A549 (cell line): ENCODE data around the gene CSNK2A1. TPM values are rescaled to one million over a fixed set of nuclear protein-coding genes. Genes with fewer than 3 reads are reported as not detected.

ENCODE experiments used
- ATAC-seq, 2 experiments: fragments of 200-7000 bp in 1 of 2; fragments of >200 bp in 1 of 2; cut with Nextera tagmentation in 1 of 2; cut with Tn5 transposase in 1 of 2; 3 replicates each; pipeline versions ENCODE4 v1.8.0 to v1.9.1; 2018 to 2020; ENCODE audit warnings: mild to moderate bottlenecking in 1 of 2, moderate library complexity in 1 of 2
- CTCF ChIA-PET: fragments of 300-600 bp; sonication (Branson Sonifier 250); formaldehyde crosslinking; extraction: SDS; loops from one replicate; lab custom pipeline; 2021; ENCODE audit warnings: antibody characterized with exemption, inconsistent platforms; lab: Yijun Ruan, JAX
- POLR2A ChIA-PET: fragments of 350-600 bp; formaldehyde crosslinking; extraction: SDS; loops from one replicate; lab custom pipeline; 2021; ENCODE audit warnings: antibody characterized with exemption, inconsistent platforms; lab: Yijun Ruan, JAX
- DNase-seq, 2 experiments: peaks; one replicate each; pipeline versions ENCODE4 v3.0.0 to v3.0.0-alpha.2; 2011 to 2016; ENCODE audit warnings: low read depth in 1 of 2, low spot score in 1 of 2
- FAIRE-seq: peaks from 2 replicates; lab custom pipeline; 2011; peaks lifted over from hg19 to GRCh38; lab: Jason Lieb, UNC
- H3K27ac ChIP-seq, 2 experiments: fragments of >200 bp; sonication (Bioruptor Twin); formaldehyde crosslinking; 3 replicates each; pipeline ENCODE4 v1.5.1; 2016 to 2017
- H3K4me1 ChIP-seq: fragments of >200 bp; sonication (Bioruptor Twin); formaldehyde crosslinking; 3 replicates; pipeline ENCODE4 v1.6.1; 2016
- H3K4me2 ChIP-seq: fragments of >200 bp; sonication (Bioruptor Twin); formaldehyde crosslinking; 3 replicates; pipeline ENCODE4 v1.6.1; 2016
- H3K4me3 ChIP-seq: fragments of >200 bp; sonication (Bioruptor Twin); formaldehyde crosslinking; 3 replicates; pipeline ENCODE4 v1.5.1; 2016
- H3K9me3 ChIP-seq: fragments of >200 bp; sonication (Bioruptor Twin); formaldehyde crosslinking; 3 replicates; pipeline ENCODE4 v1.6.1; 2016
- BHLHE40 ChIP-seq: IDR thresholded peaks from 2 replicates; pipeline ENCODE4 v1.6.1; 2012; ENCODE audit warnings: low read depth, low read length, inconsistent platforms
- CBX8 ChIP-seq: fragments of 200-600 bp; sonication (generic); IDR thresholded peaks from 2 replicates; pipeline ENCODE4 v1.6.1; 2016
- CEBPB ChIP-seq, 2 experiments: fragments of >200 bp in 1 of 2; sonication (Bioruptor Twin) in 1 of 2; formaldehyde crosslinking in 1 of 2; IDR thresholded peaks; 2 replicates each; pipeline ENCODE4 v1.6.1; 2012 to 2016
- CHD2 ChIP-seq: fragments of 150-350 bp; IDR thresholded peaks from 2 replicates; pipeline ENCODE4 v1.6.1; 2014; ENCODE audit warnings: low read length; ENCODE audit not compliant: partially characterized antibody
- CHD4 ChIP-seq: fragments of 200-600 bp; sonication (generic); IDR thresholded peaks from 2 replicates; pipeline ENCODE4 v1.6.1; 2016; ENCODE audit warnings: antibody characterized with exemption, mild to moderate bottlenecking, borderline replicate concordance
- EHF ChIP-seq: fragments of 250-450 bp; sonication (Bioruptor Pico); IDR thresholded peaks from 2 replicates; pipeline ENCODE4 v1.5.0; 2020; ENCODE audit warnings: mild to moderate bottlenecking
- EHMT2 ChIP-seq: fragments of 200-600 bp; sonication (generic); IDR thresholded peaks from 2 replicates; pipeline ENCODE4 v1.6.1; 2016; ENCODE audit warnings: antibody characterized with exemption, low read depth, mild to moderate bottlenecking, moderate library complexity
- ESRRA ChIP-seq: fragments of 150-350 bp; IDR thresholded peaks from 2 replicates; pipeline ENCODE4 v1.6.1; 2014; ENCODE audit warnings: mild to moderate bottlenecking, low read length, borderline replicate concordance
- FOSB ChIP-seq: fragments of 250-450 bp; sonication (Bioruptor Pico); IDR thresholded peaks from 2 replicates; pipeline ENCODE4 v1.5.0; 2020; ENCODE audit warnings: mild to moderate bottlenecking, moderate library complexity
- FOSL2 ChIP-seq, 2 experiments: fragments of 450-650 bp in 1 of 2; fragments of >200 bp in 1 of 2; sonication (Bioruptor Twin) in 1 of 2; formaldehyde crosslinking; IDR thresholded peaks; 2 replicates each; pipeline versions ENCODE4 v1.5.0 to v1.6.1; 2016 to 2020; ENCODE audit warnings: mild to moderate bottlenecking in 1 of 2, moderate library complexity in 1 of 2
- FOXS1 ChIP-seq: fragments of 250-450 bp; sonication (Bioruptor Pico); IDR thresholded peaks from 2 replicates; pipeline ENCODE4 v1.5.0; 2020; ENCODE audit warnings: mild to moderate bottlenecking, moderate library complexity
- GATA3 ChIP-seq: IDR thresholded peaks from 2 replicates; pipeline ENCODE4 v1.6.1; 2012; ENCODE audit warnings: borderline replicate concordance
- HDAC2 ChIP-seq: fragments of 200-600 bp; sonication (generic); IDR thresholded peaks from 2 replicates; pipeline ENCODE4 v1.6.1; 2016
- HOXA7 ChIP-seq: fragments of 250-450 bp; sonication (Bioruptor Pico); IDR thresholded peaks from 2 replicates; pipeline ENCODE4 v1.5.0; 2020; ENCODE audit warnings: mild to moderate bottlenecking, moderate library complexity
- HOXB13 ChIP-seq: fragments of 250-450 bp; sonication (Bioruptor Pico); IDR thresholded peaks from 2 replicates; pipeline ENCODE4 v1.5.0; 2020; ENCODE audit warnings: low read depth, mild to moderate bottlenecking, moderate library complexity
- HOXB5 ChIP-seq: fragments of 250-450 bp; sonication (Bioruptor Pico); IDR thresholded peaks from 2 replicates; pipeline ENCODE4 v1.5.0; 2020; ENCODE audit warnings: mild to moderate bottlenecking, moderate library complexity
- JUN ChIP-seq, 2 experiments: fragments of >200 bp; sonication (Bioruptor Twin); formaldehyde crosslinking; IDR thresholded peaks; 2 replicates in 1 of 2; 3 replicates in 1 of 2; pipeline ENCODE4 v1.6.1; 2016 to 2017
- KDM1A ChIP-seq: fragments of 200-600 bp; sonication (generic); IDR thresholded peaks from 2 replicates; pipeline ENCODE4 v1.6.1; 2016; ENCODE audit warnings: low read depth, mild to moderate bottlenecking
- KDM5A ChIP-seq: fragments of 200-600 bp; sonication (generic); IDR thresholded peaks from 2 replicates; pipeline ENCODE4 v1.6.1; 2016; ENCODE audit warnings: antibody characterized with exemption, mild to moderate bottlenecking
- MAFK ChIP-seq: fragments of 450-650 bp; IDR thresholded peaks from 2 replicates; pipeline ENCODE4 v1.6.1; 2014; ENCODE audit not compliant: partially characterized antibody
- MAZ ChIP-seq: fragments of 150-350 bp; IDR thresholded peaks from 2 replicates; pipeline ENCODE4 v1.6.1; 2014; ENCODE audit warnings: antibody characterized with exemption, low read depth, low read length, borderline replicate concordance
- NFE2L2 ChIP-seq: fragments of 150-350 bp; conservative IDR thresholded peaks from 2 replicates; pipeline ENCODE4 v1.6.1; 2014; ENCODE audit warnings: low read length
- NPAS2 ChIP-seq: fragments of 250-450 bp; sonication (Bioruptor Pico); IDR thresholded peaks from 2 replicates; pipeline ENCODE4 v1.8.0; 2022; ENCODE audit warnings: mild to moderate bottlenecking, moderate library complexity, borderline replicate concordance
- POLR2A ChIP-seq: IDR thresholded peaks from 2 replicates; pipeline ENCODE4 v1.6.1; 2012; ENCODE audit warnings: mild to moderate bottlenecking, low read length
- RCOR1 ChIP-seq: fragments of 150-350 bp; IDR thresholded peaks from 2 replicates; pipeline ENCODE4 v1.6.1; 2014; ENCODE audit warnings: antibody characterized with exemption, low read length, low read depth
- RNF2 ChIP-seq: fragments of 200-600 bp; sonication (generic); IDR thresholded peaks from 2 replicates; pipeline ENCODE4 v1.6.1; 2016; ENCODE audit warnings: low read depth, mild to moderate bottlenecking, antibody characterized with exemption, moderate library complexity, borderline replicate concordance
- SMC3 ChIP-seq: fragments of >200 bp; sonication (Bioruptor Twin); formaldehyde crosslinking; IDR thresholded peaks from 3 replicates; pipeline ENCODE4 v1.6.1; 2018; ENCODE audit warnings: inconsistent platforms
- TFCP2L1 ChIP-seq: fragments of 250-450 bp; sonication (Bioruptor Pico); IDR thresholded peaks from 2 replicates; pipeline ENCODE4 v1.5.0; 2021; ENCODE audit warnings: mild to moderate bottlenecking
- TP53 ChIP-seq: fragments of 250-450 bp; sonication (Bioruptor Pico); IDR thresholded peaks from 2 replicates; pipeline ENCODE4 v1.5.0; 2021; ENCODE audit warnings: mild to moderate bottlenecking, moderate library complexity
- ZC3H11A ChIP-seq: fragments of 450-650 bp; IDR thresholded peaks from 2 replicates; pipeline ENCODE4 v1.6.1; 2014; ENCODE audit warnings: antibody characterized with exemption, mild to moderate bottlenecking
- ZFP36 ChIP-seq: fragments of 450-650 bp; IDR thresholded peaks from 2 replicates; pipeline ENCODE4 v1.6.1; 2014; ENCODE audit warnings: borderline replicate concordance; ENCODE audit not compliant: partially characterized antibody
- ZNF302 ChIP-seq: fragments of 250-450 bp; sonication (Bioruptor Pico); IDR thresholded peaks from 2 replicates; pipeline ENCODE4 v1.9.0; 2021; ENCODE audit warnings: inconsistent platforms, mild to moderate bottlenecking, moderate library complexity
- WGBS: methylation state at CpG from one replicate; pipeline ENCODE4 v1.1.6; 2017; ENCODE audit errors: missing lambda C conversion rate; 5-methylcytosine and 5-hydroxymethylcytosine counted together
- polyA minus RNA-seq: library from RNA; depleted of rRNA, polyadenylated mRNA; stranded (reverse); fragments of >200 nt; gene quantifications from 2 replicates; pipeline ENCODE4 v1.2.3, GENCODE V29; 2011; rRNA and poly(A)+ RNA removed
- polyA plus RNA-seq, 4 experiments: library from polyadenylated mRNA; depleted of rRNA in 3 of 4; stranded (reverse); fragments of >200 nt; fragmentation: RNase III in 1 of 4; extraction: RNeasy Plus Mini Kit Qiagen cat#74134 plus additional on column Dnase treatment in 1 of 4; gene quantifications; 2 replicates in 3 of 4; 3 replicates in 1 of 4; pipeline ENCODE4 v1.2.3, GENCODE V29; 2011 to 2017
- TF ChIP-seq, protein P1 (sequence below): IDR thresholded peaks from 2 replicates; pipeline ENCODE4 v1.6.1; 2012
- TF ChIP-seq, protein P2 (sequence below): fragments of 250-450 bp; sonication (Bioruptor Pico); IDR thresholded peaks from 2 replicates; pipeline ENCODE4 v1.5.0; 2020; ENCODE audit warnings: low read depth, mild to moderate bottlenecking, moderate library complexity
- TF ChIP-seq, protein P3 (sequence below): fragments of 200-600 bp; sonication (generic); IDR thresholded peaks from 2 replicates; pipeline ENCODE4 v1.6.1; 2016; ENCODE audit warnings: antibody characterized with exemption, mild to moderate bottlenecking, moderate library complexity
- TF ChIP-seq, protein P4 (sequence below): fragments of 150-350 bp; IDR thresholded peaks from 2 replicates; pipeline ENCODE4 v1.6.1; 2014; ENCODE audit warnings: low read depth, mild to moderate bottlenecking, low read length

CSNK2A1 gene
- 231 and 306 TPM in 2 replicates for polyA plus RNA-seq (2011; rRNA removed)
- polyA plus RNA-seq (2012; cell fraction: cytosol; rRNA removed) = 98.3 and 99.8 TPM in 2 replicates
- 97.3 and 104 TPM in 2 replicates for polyA plus RNA-seq (2012; cell fraction: nucleus; rRNA removed)
- polyA plus RNA-seq (2017; fragmentation: RNase III; extraction: RNeasy Plus Mini Kit Qiagen cat#74134 plus additional on column Dnase treatment) = 155 to 157 TPM (median 156 TPM) in 3 replicates
- polyA minus RNA-seq = 263 and 303 TPM in 2 replicates

DNA sequence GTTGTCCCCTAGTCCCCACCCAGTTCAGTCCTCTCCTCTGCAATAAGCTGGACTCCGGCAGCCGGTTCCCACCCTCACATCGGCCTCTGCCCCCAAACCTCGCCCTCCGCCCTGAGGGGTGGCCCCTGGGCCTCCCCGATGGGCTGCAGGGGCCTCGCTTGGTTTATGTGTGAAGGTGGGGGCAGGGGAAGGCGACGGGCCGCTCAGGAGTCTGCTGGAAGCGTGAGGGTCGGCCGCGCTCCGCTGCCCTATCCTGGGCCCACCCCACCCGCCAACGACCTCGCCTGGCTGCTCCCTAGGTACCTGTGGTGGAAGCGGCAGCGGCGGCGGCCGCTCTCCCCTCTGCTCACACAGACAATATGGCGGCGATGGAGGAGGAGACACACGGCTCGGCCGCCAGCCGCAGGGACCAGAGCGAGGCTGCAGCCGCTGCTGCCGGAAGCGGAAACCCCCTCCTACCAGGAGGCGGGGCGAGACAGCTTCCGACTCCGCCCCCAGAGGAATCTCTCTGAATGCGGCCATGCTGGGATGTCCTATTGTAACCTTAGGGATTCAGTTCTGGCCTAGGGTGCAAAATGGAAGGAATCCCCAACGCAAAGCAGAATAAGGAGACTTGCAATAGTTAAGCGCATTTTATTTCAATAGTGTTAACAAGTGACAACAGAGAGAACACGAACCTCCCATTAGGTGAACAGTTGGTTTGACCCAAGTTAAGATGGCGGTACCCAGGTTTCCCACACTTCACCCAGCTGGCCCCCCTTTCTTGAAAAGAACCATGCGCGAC, at the start of gene CSNK2A1:
Gene CSNK2A1, minus strand, starts transcription at position 422 of the 784 bp plus-strand sequence. CDS start 35,239 bp downstream, outside the sequence.
- Histone ChIP-seq H3K4me3 (peak within 1 kb of the TSS; percentile 62), H3K4me2 (peak within 1 kb of the TSS; percentile 78), H3K9me3 (peaks cover 41% of the 10 kb centered on the region), H3K4me1 (peaks cover 9% of the 10 kb centered on the region; the same call in 2 of the 3 replicates), H3K27ac (peak within 1 kb of the TSS; percentile 90 to 99)
- 1% methylated on average over 32 of the region's 44 CpGs for WGBS
- FAIRE-seq (peak; percentile 96), DNase-seq (peak; percentile 97 to 98), ATAC-seq (peak; percentile 99)
- CTCF ChIA-PET = interaction anchor here (0.7 to 13.2 kb wide), 9 partner anchors 12 to 195 kb away, joined by 3 to 85 read pairs (median 5); no protein-coding TSS in a partner anchor
- POLR2A ChIA-PET = interaction anchor here (0.6 to 2.3 kb wide), 14 partner anchors 9 to 275 kb away, joined by 3 to 19 read pairs (median 4); partner anchors contain the start of genes NRSN2 and TBC1D20
- TF ChIP-seq EHMT2 = no peak
- no peak for TF ChIP-seq CEBPB (IDR thresholded peaks at IDR 0.05)
- TF ChIP-seq HDAC2 = no peak
- no peak for TF ChIP-seq MAFK
- no peak for TF ChIP-seq ESRRA
- TF ChIP-seq HOXB5 (CRISPR knock-in tag) = no peak
- peak; percentile 75; the same call in 1 of the 2 replicates for TF ChIP-seq HOXB13 (CRISPR knock-in tag)
- TF ChIP-seq SMC3 = no peak
- TF ChIP-seq RNF2 = no peak
- no peak for TF ChIP-seq CBX8
- 0 out of 2 replicates have a peak, but pooled peaks have one; percentile 69 for TF ChIP-seq TFCP2L1 (CRISPR knock-in tag)
- TF ChIP-seq KDM1A = no peak
- peak; percentile 61; the same call in 1 of the 2 replicates for TF ChIP-seq TP53 (CRISPR knock-in tag)
- TF ChIP-seq, protein P1, sequence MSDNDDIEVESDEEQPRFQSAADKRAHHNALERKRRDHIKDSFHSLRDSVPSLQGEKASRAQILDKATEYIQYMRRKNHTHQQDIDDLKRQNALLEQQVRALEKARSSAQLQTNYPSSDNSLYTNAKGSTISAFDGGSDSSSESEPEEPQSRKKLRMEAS = peak; percentile 94
- TF ChIP-seq FOSL2 (IDR thresholded peaks at IDR 0.05) = no peak
- no peak for TF ChIP-seq FOSL2 (CRISPR knock-in tag; IDR thresholded peaks at IDR 0.05)
- no peak for TF ChIP-seq FOXS1 (CRISPR knock-in tag)
- TF ChIP-seq, protein P2, sequence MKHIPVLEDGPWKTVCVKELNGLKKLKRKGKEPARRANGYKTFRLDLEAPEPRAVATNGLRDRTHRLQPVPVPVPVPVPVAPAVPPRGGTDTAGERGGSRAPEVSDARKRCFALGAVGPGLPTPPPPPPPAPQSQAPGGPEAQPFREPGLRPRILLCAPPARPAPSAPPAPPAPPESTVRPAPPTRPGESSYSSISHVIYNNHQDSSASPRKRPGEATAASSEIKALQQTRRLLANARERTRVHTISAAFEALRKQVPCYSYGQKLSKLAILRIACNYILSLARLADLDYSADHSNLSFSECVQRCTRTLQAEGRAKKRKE (CRISPR knock-in tag) = no peak
- no peak for TF ChIP-seq CHD2
- TF ChIP-seq NPAS2 (CRISPR knock-in tag) = no peak
- TF ChIP-seq NFE2L2 = no peak
- TF ChIP-seq, protein P3, sequence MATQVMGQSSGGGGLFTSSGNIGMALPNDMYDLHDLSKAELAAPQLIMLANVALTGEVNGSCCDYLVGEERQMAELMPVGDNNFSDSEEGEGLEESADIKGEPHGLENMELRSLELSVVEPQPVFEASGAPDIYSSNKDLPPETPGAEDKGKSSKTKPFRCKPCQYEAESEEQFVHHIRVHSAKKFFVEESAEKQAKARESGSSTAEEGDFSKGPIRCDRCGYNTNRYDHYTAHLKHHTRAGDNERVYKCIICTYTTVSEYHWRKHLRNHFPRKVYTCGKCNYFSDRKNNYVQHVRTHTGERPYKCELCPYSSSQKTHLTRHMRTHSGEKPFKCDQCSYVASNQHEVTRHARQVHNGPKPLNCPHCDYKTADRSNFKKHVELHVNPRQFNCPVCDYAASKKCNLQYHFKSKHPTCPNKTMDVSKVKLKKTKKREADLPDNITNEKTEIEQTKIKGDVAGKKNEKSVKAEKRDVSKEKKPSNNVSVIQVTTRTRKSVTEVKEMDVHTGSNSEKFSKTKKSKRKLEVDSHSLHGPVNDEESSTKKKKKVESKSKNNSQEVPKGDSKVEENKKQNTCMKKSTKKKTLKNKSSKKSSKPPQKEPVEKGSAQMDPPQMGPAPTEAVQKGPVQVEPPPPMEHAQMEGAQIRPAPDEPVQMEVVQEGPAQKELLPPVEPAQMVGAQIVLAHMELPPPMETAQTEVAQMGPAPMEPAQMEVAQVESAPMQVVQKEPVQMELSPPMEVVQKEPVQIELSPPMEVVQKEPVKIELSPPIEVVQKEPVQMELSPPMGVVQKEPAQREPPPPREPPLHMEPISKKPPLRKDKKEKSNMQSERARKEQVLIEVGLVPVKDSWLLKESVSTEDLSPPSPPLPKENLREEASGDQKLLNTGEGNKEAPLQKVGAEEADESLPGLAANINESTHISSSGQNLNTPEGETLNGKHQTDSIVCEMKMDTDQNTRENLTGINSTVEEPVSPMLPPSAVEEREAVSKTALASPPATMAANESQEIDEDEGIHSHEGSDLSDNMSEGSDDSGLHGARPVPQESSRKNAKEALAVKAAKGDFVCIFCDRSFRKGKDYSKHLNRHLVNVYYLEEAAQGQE = no peak
- peak; percentile 56; the same call in 1 of the 2 replicates for TF ChIP-seq GATA3
- TF ChIP-seq, protein P4, sequence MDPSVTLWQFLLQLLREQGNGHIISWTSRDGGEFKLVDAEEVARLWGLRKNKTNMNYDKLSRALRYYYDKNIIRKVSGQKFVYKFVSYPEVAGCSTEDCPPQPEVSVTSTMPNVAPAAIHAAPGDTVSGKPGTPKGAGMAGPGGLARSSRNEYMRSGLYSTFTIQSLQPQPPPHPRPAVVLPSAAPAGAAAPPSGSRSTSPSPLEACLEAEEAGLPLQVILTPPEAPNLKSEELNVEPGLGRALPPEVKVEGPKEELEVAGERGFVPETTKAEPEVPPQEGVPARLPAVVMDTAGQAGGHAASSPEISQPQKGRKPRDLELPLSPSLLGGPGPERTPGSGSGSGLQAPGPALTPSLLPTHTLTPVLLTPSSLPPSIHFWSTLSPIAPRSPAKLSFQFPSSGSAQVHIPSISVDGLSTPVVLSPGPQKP = no peak
- TF ChIP-seq POLR2A = peak; percentile 94
- TF ChIP-seq FOSB = no peak
- TF ChIP-seq ZFP36 = no peak
- peak; percentile 79 for TF ChIP-seq BHLHE40
- TF ChIP-seq ZNF302 (CRISPR knock-in tag) = no peak
- TF ChIP-seq EHF (CRISPR knock-in tag) = no peak
- peak; percentile 82 to 92; a peak in 4 of 5 replicates for TF ChIP-seq JUN (IDR thresholded peaks at IDR 0.05)
- peak; percentile 100 for TF ChIP-seq MAZ
- no peak for TF ChIP-seq CHD4
- TF ChIP-seq HOXA7 = no peak
- no peak for TF ChIP-seq ZC3H11A
- TF ChIP-seq RCOR1 = no peak
- no peak; the same call in 1 of the 2 replicates for TF ChIP-seq KDM5A
